ENCODE data around the gene ABI3BP.

ABI3BP gene

GRCh38 chr3:100888881-100889280 is 104.3 kb downstream of the ABI3BP start:
- DNase-seq (ENCODE audit: low read depth in 2 of 2): no peak

GRCh38 chr3:100882571-100882984 is 110.6 kb downstream of the ABI3BP start:
- DNase-seq (ENCODE audit: low read depth in 2 of 2): no peak

- DNase-seq (ENCODE audit: low read depth in 2 of 2): no peak
Measured at GRCh38 chr3:100880845-100881244, 112.4 kb downstream of the ABI3BP start.

- no peak for DNase-seq (ENCODE audit: low read depth in 2 of 2)
Measured at GRCh38 chr3:100880072-100880471, 113.1 kb downstream of the ABI3BP start.

GRCh38 chr3:100879195-100879810 is 113.9 kb downstream of the ABI3BP start:
- DNase-seq (ENCODE audit: low read depth in 2 of 2): no peak

GRCh38 chr3:100877286-100877685 is 115.9 kb downstream of the ABI3BP start:
- no peak for DNase-seq (ENCODE audit: low read depth in 2 of 2)

GRCh38 chr3:100875239-100875638 is 118.0 kb downstream of the ABI3BP start:
- DNase-seq (ENCODE audit: low read depth in 2 of 2): no peak

GRCh38 chr3:100873611-100874010 is 119.6 kb downstream of the ABI3BP start:
- no peak for DNase-seq (ENCODE audit: low read depth in 2 of 2)

GRCh38 chr3:100871306-100871705 is 121.9 kb downstream of the ABI3BP start:
- DNase-seq (ENCODE audit: low read depth in 2 of 2): no peak

- no peak for DNase-seq (ENCODE audit: low read depth in 2 of 2)
Measured at GRCh38 chr3:100869787-100870186, 123.4 kb downstream of the ABI3BP start.

- no peak for DNase-seq (ENCODE audit: low read depth in 2 of 2)
Measured at GRCh38 chr3:100868894-100869293, 124.3 kb downstream of the ABI3BP start.

GRCh38 chr3:100868096-100868495 is 125.1 kb downstream of the ABI3BP start:
- DNase-seq (ENCODE audit: low read depth in 2 of 2): no peak

GRCh38 chr3:100865442-100865841 is 127.8 kb downstream of the ABI3BP start:
- no peak for DNase-seq (ENCODE audit: low read depth in 2 of 2)

- DNase-seq (ENCODE audit: low read depth in 2 of 2): no peak
Measured at GRCh38 chr3:100864471-100865250, 128.6 kb downstream of the ABI3BP start.

GRCh38 chr3:100857863-100858262 is 135.4 kb downstream of the ABI3BP start:
- DNase-seq (ENCODE audit: low read depth in 2 of 2): no peak

- DNase-seq (ENCODE audit: low read depth in 2 of 2): no peak
Measured at GRCh38 chr3:100856821-100857220, 136.4 kb downstream of the ABI3BP start.

- DNase-seq (ENCODE audit: low read depth in 2 of 2): no peak
Measured at GRCh38 chr3:100852840-100853239, 140.4 kb downstream of the ABI3BP start.

GRCh38 chr3:100850701-100851100 is 142.5 kb downstream of the ABI3BP start:
- DNase-seq (ENCODE audit: low read depth in 2 of 2): no peak

- no peak for DNase-seq (ENCODE audit: low read depth in 2 of 2)
Measured at GRCh38 chr3:100850156-100850555, 143.1 kb downstream of the ABI3BP start.

GRCh38 chr3:100844063-100844936 is 148.9 kb downstream of the ABI3BP start:
- DNase-seq (ENCODE audit: low read depth in 2 of 2): no peak

- no peak for DNase-seq (ENCODE audit: low read depth in 2 of 2)
Measured at GRCh38 chr3:100838157-100838556, 155.1 kb downstream of the ABI3BP start.

- DNase-seq (ENCODE audit: low read depth in 2 of 2): no peak
Measured at GRCh38 chr3:100836661-100837060, 156.6 kb downstream of the ABI3BP start.
